HepG2 (cell line): ENCODE data around the gene NUP214. TPM values are rescaled to one million over a fixed set of nuclear protein-coding genes. Genes with fewer than 3 reads are reported as not detected.

Experiments
- ATAC-seq: fragments of 200-7000 bp; cut with Tn5 transposase; 3 replicates; pipeline ENCODE4 v1.9.1; 2020; ENCODE audit warnings: mild to moderate bottlenecking, moderate library complexity
- BruUV-seq: library from RNA; stranded (reverse); fragments of 400-500 nt; replicated peaks from 2 replicates; lab custom pipeline; 2021; lab: Mats Ljungman, UMichigan
- CTCF ChIA-PET: fragments of 300-600 bp; formaldehyde crosslinking; extraction: SDS; loops from one replicate; lab custom pipeline; 2021; ENCODE audit warnings: low total read pairs, inconsistent platforms, low intra/inter-chr PET ratio; lab: Yijun Ruan, JAX
- POLR2A ChIA-PET: fragments of 350-600 bp; sonication (Branson Sonifier 250); formaldehyde crosslinking; loops from one replicate; lab custom pipeline; 2020; ENCODE audit warnings: antibody characterized with exemption, inconsistent platforms; lab: Yijun Ruan, JAX
- DNase-seq: peaks from one replicate; pipeline ENCODE4 v3.0.0-alpha.2; 2015; ENCODE audit warnings: low spot score
- FAIRE-seq: peaks from 3 replicates; lab custom pipeline; 2011; peaks lifted over from hg19 to GRCh38; lab: Jason Lieb, UNC
- H2AFZ ChIP-seq: one replicate; pipeline ENCODE4 v1.6.1; 2011; ENCODE audit warnings: low read length, inconsistent platforms
- H3K27ac ChIP-seq: fragments of 300-600 bp; 3 replicates; pipeline ENCODE4 v1.8.0; 2011; ENCODE audit warnings: mixed run types, mild to moderate bottlenecking, mixed read lengths, low read length, inconsistent platforms; ENCODE audit not compliant: insufficient read depth; ENCODE audit errors: extremely low read length
- H3K27me3 ChIP-seq, 2 experiments: fragments of 200-600 bp in 1 of 2; 2 replicates in 1 of 2; 3 replicates in 1 of 2; pipeline versions ENCODE4 v1.6.0 to v1.8.0; 2011; ENCODE audit warnings: low read length in 2 of 2, mild to moderate bottlenecking in 2 of 2, moderate library complexity in 2 of 2, inconsistent platforms in 1 of 2; ENCODE audit not compliant: insufficient read depth in 2 of 2, control insufficient read depth in 1 of 2
- H3K36me3 ChIP-seq, 2 experiments: fragments of 200-600 bp in 1 of 2; replicated peaks in 1 of 2; 2 replicates in 1 of 2; 3 replicates in 1 of 2; pipeline versions ENCODE4 v1.5.1 to v1.8.0; 2011; ENCODE audit warnings: low read length in 2 of 2, inconsistent platforms in 1 of 2; ENCODE audit not compliant: insufficient read depth in 2 of 2, control insufficient read depth in 1 of 2
- H3K4me1 ChIP-seq: 2 replicates; pipeline ENCODE4 v1.5.1; 2012; ENCODE audit warnings: low read length, inconsistent platforms; ENCODE audit not compliant: insufficient read depth
- H3K4me2 ChIP-seq: 2 replicates; pipeline ENCODE4 v1.6.0; 2011; ENCODE audit warnings: low read depth, low read length, inconsistent platforms
- H3K4me3 ChIP-seq, 3 experiments: fragments of 200-600 bp in 1 of 3; sonication (generic), shearing (Covaris generic) in 1 of 3; replicated peaks in 1 of 3; 2 replicates each; pipeline ENCODE4 v1.5.1; 2011 to 2016; ENCODE audit warnings: low read length in 3 of 3, inconsistent platforms in 2 of 3, low read depth in 2 of 3, mild to moderate bottlenecking in 2 of 3, control low read depth in 1 of 3, mixed read lengths in 1 of 3; ENCODE audit not compliant: insufficient read depth in 1 of 3
- H3K79me2 ChIP-seq: one replicate; pipeline ENCODE4 v1.6.1; 2011; ENCODE audit warnings: low read length, inconsistent platforms; ENCODE audit not compliant: insufficient read depth
- H3K9ac ChIP-seq: 2 replicates; pipeline ENCODE4 v1.6.0; 2011; ENCODE audit warnings: mild to moderate bottlenecking, low read depth, low read length, inconsistent platforms; ENCODE audit not compliant: insufficient read depth
- H3K9me3 ChIP-seq: 2 replicates; pipeline ENCODE4 v1.5.1; 2012; ENCODE audit warnings: mild to moderate bottlenecking, low read length
- H4K20me1 ChIP-seq: 2 replicates; pipeline ENCODE4 v1.6.0; 2011; ENCODE audit warnings: inconsistent platforms, mild to moderate bottlenecking, low read length, moderate library complexity; ENCODE audit not compliant: insufficient read depth
- BRCA1 ChIP-seq: sonication (generic); formaldehyde crosslinking; IDR thresholded peaks from 2 replicates; pipeline ENCODE4 v1.4.0; 2020; ENCODE audit warnings: missing genetic modification reagents
- CHD2 ChIP-seq: IDR thresholded peaks from 2 replicates; pipeline ENCODE4 v1.6.1; 2011; ENCODE audit warnings: low read depth, low read length, improper control_type of control experiment
- ETV5 ChIP-seq: IDR thresholded peaks from 2 replicates; pipeline ENCODE4 v1.6.1; 2018; ENCODE audit warnings: missing biosample characterization, missing genetic modification reagents, inconsistent platforms, borderline replicate concordance
- HHEX ChIP-seq: IDR thresholded peaks from 2 replicates; pipeline ENCODE4 v1.6.1; 2016; ENCODE audit warnings: control low read depth
- HOXA7 ChIP-seq: sonication (generic); formaldehyde crosslinking; IDR thresholded peaks from 2 replicates; pipeline ENCODE4 v1.8.1; 2022; ENCODE audit warnings: mild to moderate bottlenecking, missing genetic modification reagents, moderate library complexity
- KLF9 ChIP-seq: IDR thresholded peaks from 2 replicates; pipeline ENCODE4 v1.6.1; 2016; ENCODE audit warnings: low read depth
- LCORL ChIP-seq, 2 experiments: fragments of 450-650 bp in 1 of 2; sonication (generic) in 1 of 2; formaldehyde crosslinking in 1 of 2; IDR thresholded peaks; 2 replicates each; pipeline versions ENCODE4 v1.5.0 to v1.6.1; 2017 to 2020; ENCODE audit warnings: antibody characterized with exemption in 1 of 2, missing genetic modification reagents in 1 of 2
- MNT ChIP-seq: fragments of 450-650 bp; IDR thresholded peaks from 2 replicates; pipeline ENCODE4 v1.6.1; 2016
- ZFP62 ChIP-seq: sonication (generic); formaldehyde crosslinking; IDR thresholded peaks from 2 replicates; pipeline ENCODE4 v1.4.0; 2020; ENCODE audit warnings: missing genetic modification reagents
- ZNF124 ChIP-seq: sonication (generic); formaldehyde crosslinking; IDR thresholded peaks from 2 replicates; pipeline ENCODE4 v1.4.0; 2020; ENCODE audit warnings: missing genetic modification reagents
- ZNF207 ChIP-seq: fragments of 450-650 bp; IDR thresholded peaks from 2 replicates; pipeline ENCODE4 v1.6.1; 2016; ENCODE audit warnings: antibody characterized with exemption, borderline replicate concordance
- ZNF230 ChIP-seq: sonication (generic); formaldehyde crosslinking; IDR thresholded peaks from 2 replicates; pipeline ENCODE4 v1.4.0; 2020; ENCODE audit warnings: mild to moderate bottlenecking, missing genetic modification reagents
- ZNF235 ChIP-seq: sonication (generic); formaldehyde crosslinking; IDR thresholded peaks from 2 replicates; pipeline ENCODE4 v1.8.1; 2023; ENCODE audit warnings: mild to moderate bottlenecking, missing genetic modification reagents, borderline replicate concordance
- ZNF678 ChIP-seq: sonication (generic); formaldehyde crosslinking; IDR thresholded peaks from 2 replicates; pipeline ENCODE4 v1.4.0; 2020; ENCODE audit warnings: mild to moderate bottlenecking, missing genetic modification reagents
- ZNF777 ChIP-seq: sonication (generic); formaldehyde crosslinking; IDR thresholded peaks from 2 replicates; pipeline ENCODE4 v1.4.0; 2020; ENCODE audit warnings: missing genetic modification reagents
- ZNF788 ChIP-seq: sonication (generic); formaldehyde crosslinking; IDR thresholded peaks from 2 replicates; pipeline ENCODE4 v1.5.0; 2020; ENCODE audit warnings: mild to moderate bottlenecking, missing genetic modification reagents, borderline replicate concordance
- WGBS: methylation state at CpG from one replicate; pipeline ENCODE4 v1.1.6; 2017; ENCODE audit warnings: low lambda C conversion rate; 5-methylcytosine and 5-hydroxymethylcytosine counted together
- in situ Hi-C: cut with HindIII; loops from 2 replicates; pipeline ENCODE4 v1.10.0; 2017; ENCODE audit warnings: low pct_unique_long_range_greater_than_20kb; ENCODE audit not compliant: extremely low pct_ligation_motif_present
- intact Hi-C: fragments of 100-400 bp; cut with micrococcal nuclease; formaldehyde crosslinking; loops from one replicate; pipeline ENCODE4 v1.10.0; 2022; ENCODE audit not compliant: unreplicated experiment
- polyA plus RNA-seq, 8 experiments: library from polyadenylated mRNA; depleted of rRNA in 3 of 8; stranded (reverse) in 7 of 8; unstranded in 1 of 8; fragments of >200 nt; fragmentation: Illumina TruSeq in 4 of 8; extraction: Trizol in 4 of 8; gene quantifications; 2 replicates each; pipeline versions ENCODE4 v1.2.1 to v1.2.3, GENCODE V29; 2011 to 2016; ENCODE audit warnings: low read depth in 4 of 8, missing spikeins in 1 of 8, mixed read lengths in 1 of 8; ENCODE audit not compliant: insufficient read depth in 1 of 8
- total RNA-seq, 5 experiments: library from RNA; depleted of rRNA; stranded (reverse); fragments of >200 nt; fragmentation: Illumina TruSeq; extraction: Trizol; gene quantifications; 2 replicates each; pipeline ENCODE4 v1.2.3, GENCODE V29; 2016; ENCODE audit warnings: low read depth in 1 of 5

Gene NUP214
- total and polyA plus RNA-seq, 2 of the 13 experiments (the other 11 are each of a cell fraction or from before 2014, with no cell fraction given), result 8.4 to 16.0 TPM

- Histone ChIP-seq H3K4me2 (no peak overlapping the region), H4K20me1 (peaks cover 4% of the 10 kb centered on the region; the same call in 1 of the 2 replicates), H3K27me3 (no peaks in the 10 kb centered on the region), H3K4me3 (no peak overlapping the region), H3K79me2 (peaks cover 2% of the 10 kb centered on the region), H3K36me3 (peaks cover 14 to 61% of the 10 kb centered on the region in 2 experiments; a peak in 4 of 5 replicates), H2AFZ (no peak overlapping the region), H3K9me3 (no peaks in the 10 kb centered on the region), H3K9ac (no peak overlapping the region), H3K4me1 (no peaks in the 10 kb centered on the region), H3K27ac (no peak overlapping the region)
- ATAC-seq (no peak), DNase-seq (no peak), FAIRE-seq (no peak)
- in situ Hi-C loops, result no loop called here
- intact Hi-C loops, result loop anchor here (2.0 kb wide), 1 partner anchor 13 kb away; no protein-coding TSS in a partner anchor
- WGBS, result 97% methylated on average over 4 of the region's 4 CpGs
- ChIA-PET CTCF (no interaction called here), POLR2A (no interaction called here)
- BruUV-seq, result no TSS peak
- no peak for TF ChIP-seq MNT
- no peak for TF ChIP-seq ZNF207
- TF ChIP-seq ZNF230, result no peak
- TF ChIP-seq ZNF777 (CRISPR knock-in tag), result no peak
- TF ChIP-seq LCORL (IDR thresholded peaks at IDR 0.05), result no peak
- no peak for TF ChIP-seq LCORL (CRISPR knock-in tag; IDR thresholded peaks at IDR 0.05)
- no peak for TF ChIP-seq ZNF788 (CRISPR knock-in tag)
- TF ChIP-seq KLF9 (CRISPR knock-in tag), result no peak
- TF ChIP-seq ZNF235, result no peak
- TF ChIP-seq HOXA7, result no peak
- TF ChIP-seq ZNF124 (CRISPR knock-in tag), result no peak
- no peak for TF ChIP-seq HHEX
- no peak for TF ChIP-seq ZNF678 (CRISPR knock-in tag)
- no peak for TF ChIP-seq BRCA1 (CRISPR knock-in tag)
- TF ChIP-seq CHD2, result no peak
- TF ChIP-seq ZFP62, result no peak
- no peak for TF ChIP-seq ETV5 (CRISPR knock-in tag)
Measured at GRCh38 chr9:131167936-131168335, 42.5 kb downstream of the NUP214 start.
